ENCODE measurements around the gene IQUB. TPM values are rescaled to one million over a fixed set of nuclear protein-coding genes. Genes with fewer than 3 reads are reported as not detected.

Gene IQUB
- total RNA-seq, 4 donors from 2014 or later: 0.94 to 18.5 (median 7.2) TPM

GRCh38 chr7:123579416-123579815, 45.0 kb upstream of the IQUB start:
- H3K27me3 ChIP-seq: peaks cover 10% of the 10 kb centered on the region
- no peak for ATAC-seq
- TF ChIP-seq CTCF (IDR thresholded peaks at IDR 0.05): no peak
- no peak for TF ChIP-seq POLR2A (IDR thresholded peaks at IDR 0.05)
- TF ChIP-seq POLR2AphosphoS5 (IDR thresholded peaks at IDR 0.05): no peak
- TF ChIP-seq EP300 (IDR thresholded peaks at IDR 0.05): no peak
- H3K27ac ChIP-seq: no peak overlapping the region
- H3K9me3 ChIP-seq: no peaks in the 10 kb centered on the region
- H3K36me3 ChIP-seq: no peaks in the 10 kb centered on the region
- no peak overlapping the region for H3K4me3 ChIP-seq
- peaks cover 0 to 3% (median 0%) of the 10 kb centered on the region in 3 donors for H3K4me1 ChIP-seq

GRCh38 chr7:123573896-123574467, 39.6 kb upstream of the IQUB start:
- 90 to 96% methylated on average over 2 of the region's 2 CpGs for WGBS, 2 donors (ENCODE audit: low coverage in 1 of 2)
- no peak for TF ChIP-seq POLR2A (IDR thresholded peaks at IDR 0.05)
- no peak for TF ChIP-seq CTCF (IDR thresholded peaks at IDR 0.05)
- TF ChIP-seq POLR2AphosphoS5 (IDR thresholded peaks at IDR 0.05): no peak
- TF ChIP-seq EP300 (IDR thresholded peaks at IDR 0.05): no peak
- Histone ChIP-seq H3K4me1 (no peaks in the 10 kb centered on the region), H3K4me3 (no peak overlapping the region), H3K27me3 (no peaks in the 10 kb centered on the region), H3K36me3 (no peaks in the 10 kb centered on the region), H3K27ac (no peak overlapping the region), H3K9me3 (no peaks in the 10 kb centered on the region)
- ATAC-seq: no peak

GRCh38 chr7:123573341-123573740, 38.9 kb upstream of the IQUB start:
- no peak for ATAC-seq
- Histone ChIP-seq H3K4me1 (no peaks in the 10 kb centered on the region), H3K4me3 (no peak overlapping the region), H3K36me3 (no peaks in the 10 kb centered on the region), H3K27ac (no peak overlapping the region), H3K9me3 (no peaks in the 10 kb centered on the region), H3K27me3 (no peaks in the 10 kb centered on the region)
- TF ChIP-seq CTCF (IDR thresholded peaks at IDR 0.05) (no peak), EP300 (IDR thresholded peaks at IDR 0.05) (no peak), POLR2AphosphoS5 (IDR thresholded peaks at IDR 0.05) (no peak), POLR2A (IDR thresholded peaks at IDR 0.05) (no peak)
- WGBS, 2 donors (ENCODE audit: low coverage in 1 of 2): 52 to 65% methylated on average over 2 of the region's 3 CpGs

GRCh38 chr7:123571684-123572083, 37.3 kb upstream of the IQUB start:
- Histone ChIP-seq H3K9me3 (no peaks in the 10 kb centered on the region), H3K27me3 (no peaks in the 10 kb centered on the region), H3K4me1 (no peaks in the 10 kb centered on the region), H3K36me3 (no peaks in the 10 kb centered on the region), H3K27ac (no peak overlapping the region), H3K4me3 (no peak overlapping the region)
- TF ChIP-seq POLR2A (IDR thresholded peaks at IDR 0.05) (no peak), EP300 (IDR thresholded peaks at IDR 0.05) (no peak), POLR2AphosphoS5 (IDR thresholded peaks at IDR 0.05) (no peak), CTCF (IDR thresholded peaks at IDR 0.05) (no peak)
- WGBS, 2 donors (ENCODE audit: low coverage in 1 of 2): 78 to 100% methylated on average over 1 of the region's 1 CpG
- no peak for ATAC-seq

- no peaks in the 10 kb centered on the region for H3K27me3 ChIP-seq
- H3K27ac ChIP-seq: no peak overlapping the region
- TF ChIP-seq EP300 (IDR thresholded peaks at IDR 0.05) (no peak), POLR2A (IDR thresholded peaks at IDR 0.05) (no peak), POLR2AphosphoS5 (IDR thresholded peaks at IDR 0.05) (no peak), CTCF (IDR thresholded peaks at IDR 0.05) (no peak)
- no peaks in the 10 kb centered on the region for H3K4me1 ChIP-seq
- ATAC-seq: no peak
- H3K4me3 ChIP-seq: no peak overlapping the region
- H3K9me3 ChIP-seq: no peaks in the 10 kb centered on the region
- no peaks in the 10 kb centered on the region for H3K36me3 ChIP-seq
- WGBS, 2 donors (ENCODE audit: low coverage in 1 of 2): 27 to 50% methylated on average over 1 of the region's 1 CpG
Observed at GRCh38 chr7:123571187-123571586, 36.8 kb upstream of the IQUB start.
